GM21576 (cell line): Measurements from ENCODE around the gene TMPRSS13.
"Not testable (repeated sequence)": the region's sequence is repeated elsewhere in the genome, so short reads cannot be mapped to it uniquely, and the experiment has no call there.

ENCODE experiments used
- ATAC-seq: cut with Tn5 transposase; IDR thresholded peaks from one replicate; pipeline ENCODE4 v1.9.1; 2021; ENCODE audit warnings: mild to moderate bottlenecking, moderate library complexity; ENCODE audit not compliant: unreplicated experiment

TMPRSS13 gene

GRCh38 chr11:117950993-117951961 is 22.1 kb upstream of the TMPRSS13 start:
- ATAC-seq: peak; percentile 42

- ATAC-seq: no peak
Measured at GRCh38 chr11:117950301-117950700, 21.1 kb upstream of the TMPRSS13 start.

- ATAC-seq: no peak
Measured at GRCh38 chr11:117949062-117949461, 19.9 kb upstream of the TMPRSS13 start.

- not testable (repeated sequence) for ATAC-seq
Measured at GRCh38 chr11:117948466-117948865, 19.3 kb upstream of the TMPRSS13 start.

GRCh38 chr11:117947751-117948150 is 18.5 kb upstream of the TMPRSS13 start:
- ATAC-seq: not testable (repeated sequence)

GRCh38 chr11:117946842-117947526 is 17.8 kb upstream of the TMPRSS13 start:
- no peak for ATAC-seq

- no peak for ATAC-seq
Measured at GRCh38 chr11:117946156-117946841, 17.1 kb upstream of the TMPRSS13 start.

GRCh38 chr11:117945047-117945810 is 16.0 kb upstream of the TMPRSS13 start:
- ATAC-seq: no peak

GRCh38 chr11:117944554-117944953 is 15.4 kb upstream of the TMPRSS13 start:
- ATAC-seq: no peak

GRCh38 chr11:117941976-117942654 is 12.9 kb upstream of the TMPRSS13 start:
- ATAC-seq: no peak

GRCh38 chr11:117941163-117941707 is 12.0 kb upstream of the TMPRSS13 start:
- ATAC-seq: no peak

GRCh38 chr11:117940736-117941135 is 11.5 kb upstream of the TMPRSS13 start:
- no peak for ATAC-seq

GRCh38 chr11:117936973-117937372 is 7.8 kb upstream of the TMPRSS13 start:
- ATAC-seq: no peak

GRCh38 chr11:117934526-117935307 is 5.5 kb upstream of the TMPRSS13 start:
- ATAC-seq: no peak

GRCh38 chr11:117933930-117934329 is 4.7 kb upstream of the TMPRSS13 start:
- ATAC-seq: no peak

- ATAC-seq: no peak
Measured at GRCh38 chr11:117933475-117933874, 4.3 kb upstream of the TMPRSS13 start.

GRCh38 chr11:117932947-117933346 is 3.7 kb upstream of the TMPRSS13 start:
- no peak for ATAC-seq

- ATAC-seq: no peak
Measured at GRCh38 chr11:117932426-117932825, 3.2 kb upstream of the TMPRSS13 start.

GRCh38 chr11:117931971-117932370 is 2.8 kb upstream of the TMPRSS13 start:
- no peak for ATAC-seq
